Measurements from ENCODE around the gene RAB11A. TPM values are rescaled to one million over a fixed set of nuclear protein-coding genes. Genes with fewer than 3 reads are reported as not detected.

Gene RAB11A
- total RNA-seq, 2 donors from 2014 or later, result 233 to 295 TPM

GRCh38 chr15:65918357-65918920, 49.1 kb downstream of the RAB11A start:
- WGBS, 2 experiments (ENCODE audit: insufficient coverage in 1 of 2, insufficient read length in 1 of 2), result 84 to 96% methylated on average over 3 of the region's 3 CpGs
- no peak for TF ChIP-seq CTCF (conservative IDR thresholded peaks at IDR 0.05)
- H3K9ac ChIP-seq (ENCODE audit: extremely low read depth, low read length, poor library complexity, severe bottlenecking), result no peak overlapping the region
- H3K4me1 ChIP-seq (ENCODE audit: control insufficient read depth, insufficient read depth, low read length), result peaks cover 3% of the 10 kb centered on the region
- peaks cover 5% of the 10 kb centered on the region for H3K36me3 ChIP-seq (ENCODE audit: control insufficient read depth, insufficient read depth, low read length)
- H3K36me3 Mint-ChIP-seq (ENCODE audit: low read depth), result peaks cover 7% of the 10 kb centered on the region
- no peaks in the 10 kb centered on the region for H3K9me3 ChIP-seq (ENCODE audit: control insufficient read depth, low read length)
- H3K27me3 ChIP-seq (ENCODE audit: control insufficient read depth, insufficient read depth, low read length, poor library complexity, severe bottlenecking), result no peaks in the 10 kb centered on the region
- peaks cover 2% of the 10 kb centered on the region for H3K4me1 Mint-ChIP-seq
- no peak for DNase-seq
- H3K9me3 Mint-ChIP-seq, result no peaks in the 10 kb centered on the region
- H3K27ac ChIP-seq (ENCODE audit: low read depth, low read length), result no peak overlapping the region
- no peak overlapping the region for H3K4me3 ChIP-seq (ENCODE audit: low read length)
- no peak overlapping the region for H3K4me3 Mint-ChIP-seq
- H3K27me3 Mint-ChIP-seq (ENCODE audit: insufficient read depth), result no peaks in the 10 kb centered on the region
- no peak overlapping the region for H3K27ac Mint-ChIP-seq

- no peak overlapping the region for H3K9ac ChIP-seq (ENCODE audit: extremely low read depth, low read length, poor library complexity, severe bottlenecking)
- no peak overlapping the region for H3K4me3 ChIP-seq (ENCODE audit: low read length)
- no peaks in the 10 kb centered on the region for H3K27me3 ChIP-seq (ENCODE audit: control insufficient read depth, insufficient read depth, low read length, poor library complexity, severe bottlenecking)
- no peak for TF ChIP-seq CTCF (conservative IDR thresholded peaks at IDR 0.05)
- no peak overlapping the region for H3K4me3 Mint-ChIP-seq
- H3K4me1 Mint-ChIP-seq, result peaks cover 2% of the 10 kb centered on the region
- H3K27me3 Mint-ChIP-seq (ENCODE audit: insufficient read depth), result no peaks in the 10 kb centered on the region
- no peak overlapping the region for H3K27ac ChIP-seq (ENCODE audit: low read depth, low read length)
- peaks cover 7% of the 10 kb centered on the region for H3K36me3 Mint-ChIP-seq (ENCODE audit: low read depth)
- H3K36me3 ChIP-seq (ENCODE audit: control insufficient read depth, insufficient read depth, low read length), result peaks cover 5% of the 10 kb centered on the region
- H3K4me1 ChIP-seq (ENCODE audit: control insufficient read depth, insufficient read depth, low read length), result peaks cover 3% of the 10 kb centered on the region
- no peaks in the 10 kb centered on the region for H3K9me3 Mint-ChIP-seq
- 97% methylated on average over 5 of the region's 5 CpGs for WGBS, 2 experiments (ENCODE audit: insufficient coverage in 1 of 2, insufficient read length in 1 of 2)
- no peak for DNase-seq
- H3K27ac Mint-ChIP-seq, result no peak overlapping the region
- H3K9me3 ChIP-seq (ENCODE audit: control insufficient read depth, low read length), result no peaks in the 10 kb centered on the region
Observed at GRCh38 chr15:65918945-65919344, 49.7 kb downstream of the RAB11A start.

- Histone ChIP-seq H3K4me1 (ENCODE audit: control insufficient read depth, insufficient read depth, low read length) (peaks cover 3% of the 10 kb centered on the region), H3K4me3 (ENCODE audit: low read length) (no peak overlapping the region), H3K27ac (ENCODE audit: low read depth, low read length) (no peak overlapping the region), H3K27me3 (ENCODE audit: control insufficient read depth, insufficient read depth, low read length, poor library complexity, severe bottlenecking) (no peaks in the 10 kb centered on the region), H3K9ac (ENCODE audit: extremely low read depth, low read length, poor library complexity, severe bottlenecking) (no peak overlapping the region), H3K9me3 (ENCODE audit: control insufficient read depth, low read length) (no peaks in the 10 kb centered on the region), H3K36me3 (ENCODE audit: control insufficient read depth, insufficient read depth, low read length) (peaks cover 5% of the 10 kb centered on the region)
- Mint-ChIP-seq H3K27me3 (ENCODE audit: insufficient read depth) (no peaks in the 10 kb centered on the region), H3K9me3 (no peaks in the 10 kb centered on the region), H3K36me3 (ENCODE audit: low read depth) (peaks cover 7% of the 10 kb centered on the region), H3K4me3 (no peak overlapping the region), H3K27ac (no peak overlapping the region), H3K4me1 (peaks cover 2% of the 10 kb centered on the region)
- no peak for TF ChIP-seq CTCF (conservative IDR thresholded peaks at IDR 0.05)
- DNase-seq, result no peak
- 96 to 98% methylated on average over 9 of the region's 9 CpGs for WGBS, 2 experiments (ENCODE audit: insufficient coverage in 1 of 2, insufficient read length in 1 of 2)
Observed at GRCh38 chr15:65919353-65919752, 50.1 kb downstream of the RAB11A start.

Data from endodermal cell (in vitro differentiated cells).